Endodermal cell (in vitro differentiated cells): Measurements from ENCODE around the gene RIMKLA. TPM values are rescaled to one million over a fixed set of nuclear protein-coding genes. Genes with fewer than 3 reads are reported as not detected.

Source experiments
- DNase-seq: peaks from one replicate; pipeline ENCODE4 v3.0.0-alpha.2; 2017
- H3K27ac ChIP-seq: 2 replicates; pipeline ENCODE4 v1.5.1; 2013; ENCODE audit warnings: mild to moderate bottlenecking, low read depth, low read length, moderate library complexity
- H3K27me3 ChIP-seq: 2 replicates; pipeline ENCODE4 v1.6.1; 2013; ENCODE audit warnings: mild to moderate bottlenecking, low read length, moderate library complexity; ENCODE audit not compliant: insufficient read depth, control insufficient read depth, poor library complexity, severe bottlenecking
- H3K36me3 ChIP-seq: 2 replicates; pipeline ENCODE4 v1.7.0; 2013; ENCODE audit warnings: mild to moderate bottlenecking, low read length, moderate library complexity; ENCODE audit not compliant: control insufficient read depth, insufficient read depth
- H3K4me1 ChIP-seq: one replicate; pipeline ENCODE4 v1.7.0; 2013; ENCODE audit warnings: low read length; ENCODE audit not compliant: control insufficient read depth, insufficient read depth
- H3K4me3 ChIP-seq: 2 replicates; pipeline ENCODE4 v1.5.1; 2013; ENCODE audit warnings: mild to moderate bottlenecking, low read length, moderate library complexity
- H3K9ac ChIP-seq: 2 replicates; pipeline ENCODE4 v1.6.1; 2013; ENCODE audit warnings: mild to moderate bottlenecking, low read length, moderate library complexity; ENCODE audit not compliant: poor library complexity, severe bottlenecking; ENCODE audit errors: extremely low read depth
- H3K9me3 ChIP-seq: 2 replicates; pipeline ENCODE4 v1.6.1; 2013; ENCODE audit warnings: mild to moderate bottlenecking, low read length, moderate library complexity; ENCODE audit not compliant: control insufficient read depth
- H3K27ac Mint-ChIP-seq: 2 replicates; pipeline ENCODE4 v1.8.0; 2020; ENCODE audit warnings: mixed read lengths
- H3K27me3 Mint-ChIP-seq: 2 replicates; pipeline ENCODE4 v1.8.0; 2021; ENCODE audit warnings: mild to moderate bottlenecking, mixed read lengths; ENCODE audit not compliant: insufficient read depth
- H3K36me3 Mint-ChIP-seq: 2 replicates; pipeline ENCODE4 v1.8.0; 2020; ENCODE audit warnings: low read depth, mixed read lengths
- H3K4me1 Mint-ChIP-seq: 2 replicates; pipeline ENCODE4 v1.8.0; 2020; ENCODE audit warnings: mixed read lengths
- H3K4me3 Mint-ChIP-seq: 2 replicates; pipeline ENCODE4 v1.8.0; 2020; ENCODE audit warnings: mild to moderate bottlenecking, moderate library complexity, mixed read lengths
- H3K9me3 Mint-ChIP-seq: 2 replicates; pipeline ENCODE4 v1.8.0; 2020; ENCODE audit warnings: mild to moderate bottlenecking, mixed read lengths
- CTCF ChIP-seq: fragments of 200-600 bp; sonication (generic); conservative IDR thresholded peaks from 2 replicates; pipeline ENCODE4 v1.5.0; 2021; ENCODE audit warnings: antibody characterized with exemption, mild to moderate bottlenecking
- WGBS, 2 experiments: methylation state at CpG; one replicate each; pipeline versions ENCODE4 v1.1.5 to v1.1.7; 2013; ENCODE audit warnings: missing lambda C conversion rate in 2 of 2, mixed read lengths in 1 of 2; ENCODE audit not compliant: insufficient coverage in 1 of 2, insufficient read length in 1 of 2; 5-methylcytosine and 5-hydroxymethylcytosine counted together
- total RNA-seq, 2 donors: library from RNA; stranded (reverse); fragmentation: NEBNext Ultra II Directional in 1 of 2; extraction: Animal tissue kit (Norgen Biotek cat#: 25700) in 1 of 2; gene quantifications; 2 replicates in 1 of 2; 3 replicates in 1 of 2; pipeline ENCODE4 v1.2.1, GENCODE V29; 2021

RIMKLA gene
- total RNA-seq, 2 donors from 2014 or later, result 0.73 to 1.9 TPM

- Histone ChIP-seq H3K4me3 (no peak overlapping the region), H3K36me3 (no peaks in the 10 kb centered on the region), H3K27me3 (no peaks in the 10 kb centered on the region), H3K9me3 (no peaks in the 10 kb centered on the region), H3K9ac (no peak overlapping the region), H3K27ac (no peak overlapping the region), H3K4me1 (peaks cover 4% of the 10 kb centered on the region)
- Mint-ChIP-seq H3K4me1 (peaks cover 12% of the 10 kb centered on the region), H3K27ac (no peak overlapping the region), H3K9me3 (no peaks in the 10 kb centered on the region), H3K27me3 (no peaks in the 10 kb centered on the region), H3K36me3 (no peaks in the 10 kb centered on the region), H3K4me3 (no peak overlapping the region)
- WGBS, 2 experiments, result 80 to 87% methylated on average over 4 of the region's 4 CpGs
- no peak for TF ChIP-seq CTCF
- DNase-seq, result no peak
Measured at GRCh38 chr1:42432714-42433113, 52.1 kb downstream of the RIMKLA start.

GRCh38 chr1:42433369-42433768 is 52.8 kb downstream of the RIMKLA start:
- H3K27me3 ChIP-seq, result no peaks in the 10 kb centered on the region
- Mint-ChIP-seq H3K4me3 (no peak overlapping the region), H3K27ac (no peak overlapping the region), H3K4me1 (peaks cover 12% of the 10 kb centered on the region), H3K36me3 (no peaks in the 10 kb centered on the region), H3K9me3 (no peaks in the 10 kb centered on the region), H3K27me3 (no peaks in the 10 kb centered on the region)
- 89 to 93% methylated on average over 5 to 6 of the region's 6 CpGs for WGBS, 2 experiments
- no peak overlapping the region for H3K27ac ChIP-seq
- H3K4me3 ChIP-seq, result no peak overlapping the region
- no peak for TF ChIP-seq CTCF
- H3K9me3 ChIP-seq, result no peaks in the 10 kb centered on the region
- H3K9ac ChIP-seq, result no peak overlapping the region
- no peaks in the 10 kb centered on the region for H3K36me3 ChIP-seq
- peaks cover 4% of the 10 kb centered on the region for H3K4me1 ChIP-seq
- DNase-seq, result no peak

- Histone ChIP-seq H3K4me3 (no peak overlapping the region), H3K36me3 (no peaks in the 10 kb centered on the region), H3K27ac (no peak overlapping the region), H3K4me1 (peaks cover 4% of the 10 kb centered on the region), H3K9me3 (no peaks in the 10 kb centered on the region), H3K9ac (no peak overlapping the region), H3K27me3 (no peaks in the 10 kb centered on the region)
- Mint-ChIP-seq H3K27me3 (no peaks in the 10 kb centered on the region), H3K36me3 (no peaks in the 10 kb centered on the region), H3K9me3 (no peaks in the 10 kb centered on the region), H3K27ac (no peak overlapping the region), H3K4me3 (no peak overlapping the region), H3K4me1 (peaks cover 12% of the 10 kb centered on the region)
- WGBS, 2 experiments, result 60 to 86% methylated on average over 1 to 4 of the region's 4 CpGs
- no peak for DNase-seq
- TF ChIP-seq CTCF, result no peak
Measured at GRCh38 chr1:42434340-42434739, 53.7 kb downstream of the RIMKLA start.
